Cardiac atrium fibroblast (primary cell): Measurements from ENCODE around the gene NDUFA8. TPM values are rescaled to one million over a fixed set of nuclear protein-coding genes. Genes with fewer than 3 reads are reported as not detected.

ENCODE experiments used
- total RNA-seq: library from RNA; depleted of rRNA; stranded (reverse); fragments of >200 nt; gene quantifications from 2 replicates; pipeline ENCODE4 v1.2.3, GENCODE V29; 2015

Gene NDUFA8
- 31.6 and 55.1 TPM in 2 replicates for total RNA-seq

GRCh38 chr9:122159026-122159924, at the start of gene NDUFA8, which contains the start of gene MORN5:
Gene NDUFA8 (minus strand): TSS chr9:122159779. CDS start chr9:122159677, 102 bp downstream.
Gene MORN5 (plus strand): TSS chr9:122159908. CDS start chr9:122159973, 65 bp downstream.

Other genes with a start within 250 kb of the NDUFA8 start
- gene TTLL11, start 66.5 kb downstream of the NDUFA8 start, total RNA-seq: 4.3 and 5.5 TPM in 2 replicates
- gene MORN5, start 129 bp upstream of the NDUFA8 start, total RNA-seq: not detected in 2 replicates
- gene LHX6, start 69.2 kb upstream of the NDUFA8 start, total RNA-seq: 1.8 TPM in 1 of 2 replicates, not detected in the other
- 12.6 and 12.8 TPM in 2 replicates for gene RBM18, start 105.1 kb upstream of the NDUFA8 start, total RNA-seq
- 16.7 and 21.1 TPM in 2 replicates for gene MRRF, start 105.1 kb upstream of the NDUFA8 start, total RNA-seq
- gene PTGS1, start 211.2 kb upstream of the NDUFA8 start, total RNA-seq: 267 and 340 TPM in 2 replicates